HCT116 (cell line): ENCODE data around the gene FAM181B. TPM values are rescaled to one million over a fixed set of nuclear protein-coding genes. Genes with fewer than 3 reads are reported as not detected.

Source experiments
- ATAC-seq: fragments of 200-7000 bp; cut with Tn5 transposase; 2 replicates; pipeline ENCODE4 v1.9.1; 2020; ENCODE audit warnings: mild to moderate bottlenecking, moderate library complexity
- Bru-seq: library from RNA; stranded (reverse); fragments of 400-500 nt; gene quantifications from one replicate; lab custom pipeline; 2021; lab: Mats Ljungman, UMichigan
- BruChase-seq, 2 experiments: library from RNA; stranded (reverse); fragments of 400-500 nt; gene quantifications; one replicate each; lab custom pipeline; 2021; lab: Mats Ljungman, UMichigan
- BruUV-seq: library from RNA; stranded (reverse); fragments of 400-500 nt; replicated peaks from 2 replicates; lab custom pipeline; 2021; lab: Mats Ljungman, UMichigan
- CTCF ChIA-PET: fragments of 300-600 bp; sonication (Branson Sonifier 250); formaldehyde crosslinking; loops from one replicate; lab custom pipeline; 2021; ENCODE audit warnings: antibody characterized with exemption; lab: Charles Lee
- POLR2A ChIA-PET: fragments of 300-600, 350-600 bp; sonication (Branson Sonifier 250); formaldehyde crosslinking; loops from one replicate; lab custom pipeline; 2021; ENCODE audit warnings: antibody characterized with exemption; lab: Charles Lee
- RAD21 ChIA-PET, 2 experiments: fragments of 300-600 bp; sonication (Branson Sonifier 250); formaldehyde crosslinking; loops; one replicate each; lab custom pipeline; 2023; ENCODE audit warnings: low total read pairs in 2 of 2; ENCODE audit not compliant: uncharacterized antibody in 2 of 2, unreplicated experiment in 2 of 2, low non-redundant PET in 1 of 2; lab: Charles Lee
- DNase-seq: peaks from one replicate; pipeline ENCODE4 v3.0.0-alpha.2; 2010; ENCODE audit warnings: low read depth, low spot score
- H2AFZ ChIP-seq: fragments of 200-600 bp; shearing (Covaris generic), sonication (generic); 2 replicates; pipeline ENCODE4 v1.6.1; 2017; ENCODE audit warnings: low read depth, mixed run types, mixed read lengths, antibody characterized with exemption, low read length; ENCODE audit not compliant: poor library complexity, severe bottlenecking
- H3K27ac ChIP-seq: 2 replicates; pipeline ENCODE4 v1.5.1; 2012; ENCODE audit warnings: low read depth, low read length
- H3K27me3 ChIP-seq: fragments of 200-600 bp; sonication (generic); 2 replicates; pipeline ENCODE4 v1.6.1; 2016; ENCODE audit warnings: mixed run types, low read length, mixed read lengths; ENCODE audit not compliant: insufficient read depth
- H3K36me3 ChIP-seq, 2 experiments: fragments of 200-500 bp in 1 of 2; fragments of 200-600 bp in 1 of 2; sonication (Bioruptor generic) in 1 of 2; sonication (generic) in 1 of 2; 2 replicates each; pipeline versions ENCODE4 v1.5.1 to v1.6.1; 2014 to 2016; ENCODE audit warnings: low read length in 2 of 2, inconsistent platforms in 1 of 2, mixed read lengths in 1 of 2, mixed run types in 1 of 2; ENCODE audit not compliant: insufficient read depth in 2 of 2, control insufficient read depth in 1 of 2
- H3K4me1 ChIP-seq, 2 experiments: fragments of 200-600 bp in 1 of 2; sonication (generic) in 1 of 2; 2 replicates each; pipeline versions ENCODE4 v1.5.1 to v1.6.1; 2012 to 2017; ENCODE audit warnings: low read length in 2 of 2, inconsistent platforms in 1 of 2, mild to moderate bottlenecking in 1 of 2, mixed read lengths in 1 of 2, mixed run types in 1 of 2, moderate library complexity in 1 of 2; ENCODE audit not compliant: insufficient read depth in 2 of 2, control insufficient read depth in 1 of 2
- H3K4me2 ChIP-seq: fragments of 200-600 bp; sonication (generic); 2 replicates; pipeline ENCODE4 v1.6.1; 2017; ENCODE audit warnings: mixed run types, low read length, mixed read lengths
- H3K4me3 ChIP-seq, 2 experiments: fragments of 200-600 bp in 1 of 2; sonication (generic) in 1 of 2; replicated peaks in 1 of 2; 2 replicates each; pipeline ENCODE4 v1.5.1; 2011 to 2016; ENCODE audit warnings: low read length in 2 of 2, control low read depth in 1 of 2, low read depth in 1 of 2, mild to moderate bottlenecking in 1 of 2, mixed read lengths in 1 of 2, mixed run types in 1 of 2
- H3K79me2 ChIP-seq: fragments of 200-600 bp; sonication (generic); 2 replicates; pipeline ENCODE4 v1.6.1; 2017; ENCODE audit warnings: mild to moderate bottlenecking, mixed run types, low read length, moderate library complexity, mixed read lengths; ENCODE audit not compliant: insufficient read depth
- H3K9ac ChIP-seq: fragments of 200-600 bp; sonication (generic); 2 replicates; pipeline ENCODE4 v1.6.1; 2016; ENCODE audit warnings: low read length, mixed read lengths
- H3K9me2 ChIP-seq: fragments of 200-600 bp; sonication (generic), shearing (Covaris generic); 2 replicates; pipeline ENCODE4 v1.6.1; 2017; ENCODE audit warnings: mixed run types, mild to moderate bottlenecking, moderate library complexity; ENCODE audit not compliant: insufficient read depth
- H3K9me3 ChIP-seq, 2 experiments: fragments of 200-500 bp in 1 of 2; fragments of 200-600 bp in 1 of 2; sonication (Bioruptor generic) in 1 of 2; sonication (generic) in 1 of 2; 2 replicates each; pipeline ENCODE4 v1.6.1; 2014 to 2017; ENCODE audit warnings: low read length in 2 of 2, mixed read lengths in 2 of 2, inconsistent platforms in 1 of 2, low read depth in 1 of 2, mild to moderate bottlenecking in 1 of 2, mixed run types in 1 of 2, moderate library complexity in 1 of 2; ENCODE audit not compliant: control insufficient read depth in 1 of 2, insufficient read depth in 1 of 2
- H4K20me1 ChIP-seq: fragments of 200-600 bp; sonication (generic), shearing (Covaris generic); 2 replicates; pipeline ENCODE4 v1.6.1; 2017; ENCODE audit warnings: mixed run types, mild to moderate bottlenecking, moderate library complexity; ENCODE audit not compliant: insufficient read depth
- CEBPB ChIP-seq: IDR thresholded peaks from 2 replicates; pipeline ENCODE4 v1.6.1; 2012; ENCODE audit warnings: low read depth
- CTCF ChIP-seq, 3 experiments: fragments of 200-600 bp in 1 of 3; sonication (generic) in 1 of 3; IDR thresholded peaks in 2 of 3; conservative IDR thresholded peaks in 1 of 3; 2 replicates each; pipeline ENCODE4 v1.5.1; 2012 to 2017; ENCODE audit warnings: low read depth in 2 of 3, low read length in 2 of 3, antibody characterized with exemption in 1 of 3, borderline replicate concordance in 1 of 3, control low read depth in 1 of 3, mild to moderate bottlenecking in 1 of 3, mixed read lengths in 1 of 3, mixed run types in 1 of 3, moderate library complexity in 1 of 3; ENCODE audit not compliant: insufficient read depth in 1 of 3
- EZH2 ChIP-seq: fragments of 200-600 bp; sonication (generic); IDR thresholded peaks from 2 replicates; pipeline ENCODE4 v1.6.1; 2017; ENCODE audit warnings: antibody characterized with exemption, mixed run types
- EZH2phosphoT487 ChIP-seq: fragments of 200-600 bp; IDR thresholded peaks from 2 replicates; pipeline ENCODE4 v1.6.1; 2018; ENCODE audit warnings: antibody characterized with exemption, borderline replicate concordance
- FOSL1 ChIP-seq: IDR thresholded peaks from 2 replicates; pipeline ENCODE4 v1.6.1; 2012; ENCODE audit warnings: low read depth
- POLR2A ChIP-seq: IDR thresholded peaks from 2 replicates; pipeline ENCODE4 v1.7.0; 2011; ENCODE audit warnings: borderline replicate concordance; ENCODE audit not compliant: insufficient read depth, insufficient read length; ENCODE audit errors: extremely low read depth
- POLR2AphosphoS5 ChIP-seq: IDR thresholded peaks from 2 replicates; pipeline ENCODE4 v1.6.1; 2011; ENCODE audit warnings: mild to moderate bottlenecking, low read depth, low read length, moderate library complexity
- RAD21 ChIP-seq: IDR thresholded peaks from 2 replicates; pipeline ENCODE4 v1.6.1; 2012; ENCODE audit warnings: low read depth, mild to moderate bottlenecking
- SIN3A ChIP-seq: IDR thresholded peaks from 2 replicates; pipeline ENCODE4 v1.6.1; 2012; ENCODE audit warnings: low read depth
- SP1 ChIP-seq: IDR thresholded peaks from 2 replicates; pipeline ENCODE4 v1.6.1; 2012; ENCODE audit warnings: low read depth
- SRF ChIP-seq: IDR thresholded peaks from 2 replicates; pipeline ENCODE4 v1.6.1; 2012; ENCODE audit warnings: low read depth
- TCF7L2 ChIP-seq: IDR thresholded peaks from 2 replicates; pipeline ENCODE4 v1.7.0; 2011; ENCODE audit warnings: borderline replicate concordance, inconsistent platforms; ENCODE audit not compliant: insufficient read depth, insufficient read length; ENCODE audit errors: extremely low read depth
- YY1 ChIP-seq: IDR thresholded peaks from 2 replicates; pipeline ENCODE4 v1.6.1; 2011; ENCODE audit warnings: low read length, low read depth, moderate library complexity, mild to moderate bottlenecking; ENCODE audit not compliant: insufficient replicate concordance; ENCODE audit errors: extremely low read depth
- ZFX ChIP-seq: fragments of 450-650 bp; IDR thresholded peaks from 2 replicates; pipeline ENCODE4 v1.6.1; 2017
- ZNF274 ChIP-seq: fragments of 200-500 bp; sonication (Bioruptor generic); IDR thresholded peaks from 2 replicates; pipeline ENCODE4 v1.6.1; 2014; ENCODE audit warnings: mild to moderate bottlenecking, low read depth, low read length, inconsistent platforms
- intact Hi-C: fragments of 100-400 bp; cut with micrococcal nuclease; formaldehyde crosslinking; loops from 2 replicates; pipeline ENCODE4 v1.10.0; 2022
- long read RNA-seq: library from polyadenylated mRNA; unstranded; transcript quantifications from one replicate; pipeline ENCODE4 v2.0.0, GENCODE V29; 2021; ENCODE audit not compliant: unreplicated experiment
- polyA plus RNA-seq: library from polyadenylated mRNA; unstranded; fragments of >200 nt; gene quantifications from 2 replicates; pipeline ENCODE4 v1.2.1, GENCODE V29; 2012; ENCODE audit warnings: missing spikeins
- total RNA-seq: library from RNA; stranded (reverse); gene quantifications from one replicate; pipeline ENCODE4 v1.2.1, GENCODE V29; 2021; ENCODE audit not compliant: unreplicated experiment
- TF ChIP-seq, protein P1 (sequence below): IDR thresholded peaks from 2 replicates; pipeline ENCODE4 v1.6.1; 2012; ENCODE audit warnings: low read depth
- TF ChIP-seq, protein P2 (sequence below): IDR thresholded peaks from 2 replicates; pipeline ENCODE4 v1.6.1; 2012
- TF ChIP-seq, protein P3 (sequence below): IDR thresholded peaks from 2 replicates; pipeline ENCODE4 v1.6.1; 2012

FAM181B gene
- total RNA-seq: not detected
- not detected in 2 replicates for polyA plus RNA-seq
- Bru-seq, nascent RNA: not detected
- BruChase-seq, experiment 1, labeled RNA remaining after a 6-hour chase: not detected
- BruChase-seq, experiment 2, labeled RNA remaining after a 2-hour chase: not detected
- long read RNA-seq: 0 reads

DNA sequence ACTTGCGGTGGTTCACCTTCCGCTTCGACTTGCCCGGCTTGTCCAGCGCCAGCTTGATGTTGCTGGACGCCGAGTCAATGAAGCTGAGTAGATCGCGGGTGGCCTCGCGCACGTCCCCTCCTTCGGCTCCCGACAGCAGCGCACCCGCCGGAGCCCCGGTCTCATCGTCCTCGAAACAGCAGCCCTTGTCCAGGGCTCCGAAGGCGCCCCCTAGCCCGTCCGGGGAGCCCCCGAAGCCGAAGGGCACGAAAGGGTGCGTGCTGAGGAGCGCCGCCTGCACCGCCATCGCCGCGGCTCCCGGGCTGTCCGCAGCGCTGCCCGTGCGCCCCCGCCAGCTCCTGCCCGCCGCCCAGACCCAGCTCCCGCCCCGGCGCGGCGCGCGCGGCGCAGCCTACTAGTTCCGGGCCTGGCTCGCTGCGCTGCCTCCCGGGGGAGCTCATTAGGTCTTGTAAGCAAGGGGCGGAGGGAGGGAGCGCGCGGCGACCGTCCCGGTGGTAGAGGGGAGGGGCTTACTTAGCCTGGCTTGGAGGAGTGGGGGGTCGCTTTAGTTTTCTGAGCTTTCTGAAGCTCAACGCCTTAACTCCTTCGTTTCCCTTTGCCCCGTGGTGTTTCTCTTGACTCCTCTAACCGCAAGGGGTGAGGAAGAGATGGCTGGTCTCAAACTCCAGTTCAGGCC lies at the start of gene FAM181B:
FAM181B (minus strand) TSS at position 421 of the 676 bp plus-strand sequence; CDS start at position 286, 135 bp downstream.
- H3K4me3 ChIP-seq: no peak within 1 kb of the TSS
- POLR2A ChIA-PET: no interaction called here

More for the DNA sequence above, at the start of gene FAM181B:
- peaks cover 19% of the 10 kb centered on the region; the same call in 1 of the 2 replicates for H3K27me3 ChIP-seq
- DNase-seq: no peak
- H4K20me1 ChIP-seq: no peaks in the 10 kb centered on the region
- H3K4me2 ChIP-seq: no peak within 1 kb of the TSS
- intact Hi-C loops: no loop called here
- H3K27ac ChIP-seq: no peak within 1 kb of the TSS
- CTCF ChIA-PET: no interaction called here
- H3K9me2 ChIP-seq: no peaks in the 10 kb centered on the region
- H3K79me2 ChIP-seq: no peaks in the 10 kb centered on the region
- no peaks in the 10 kb centered on the region for H3K9me3 ChIP-seq
- no peak within 1 kb of the TSS for H2AFZ ChIP-seq
- RAD21 ChIA-PET: no interaction called here
- BruUV-seq: no TSS peak
- H3K9ac ChIP-seq: no peak within 1 kb of the TSS
- ATAC-seq: no peak
- H3K36me3 ChIP-seq: no peaks in the 10 kb centered on the region
- TF ChIP-seq EZH2phosphoT487: no peak
- no peak for TF ChIP-seq YY1
- TF ChIP-seq POLR2A: no peak
- no peak for TF ChIP-seq SRF
- TF ChIP-seq, protein P1, sequence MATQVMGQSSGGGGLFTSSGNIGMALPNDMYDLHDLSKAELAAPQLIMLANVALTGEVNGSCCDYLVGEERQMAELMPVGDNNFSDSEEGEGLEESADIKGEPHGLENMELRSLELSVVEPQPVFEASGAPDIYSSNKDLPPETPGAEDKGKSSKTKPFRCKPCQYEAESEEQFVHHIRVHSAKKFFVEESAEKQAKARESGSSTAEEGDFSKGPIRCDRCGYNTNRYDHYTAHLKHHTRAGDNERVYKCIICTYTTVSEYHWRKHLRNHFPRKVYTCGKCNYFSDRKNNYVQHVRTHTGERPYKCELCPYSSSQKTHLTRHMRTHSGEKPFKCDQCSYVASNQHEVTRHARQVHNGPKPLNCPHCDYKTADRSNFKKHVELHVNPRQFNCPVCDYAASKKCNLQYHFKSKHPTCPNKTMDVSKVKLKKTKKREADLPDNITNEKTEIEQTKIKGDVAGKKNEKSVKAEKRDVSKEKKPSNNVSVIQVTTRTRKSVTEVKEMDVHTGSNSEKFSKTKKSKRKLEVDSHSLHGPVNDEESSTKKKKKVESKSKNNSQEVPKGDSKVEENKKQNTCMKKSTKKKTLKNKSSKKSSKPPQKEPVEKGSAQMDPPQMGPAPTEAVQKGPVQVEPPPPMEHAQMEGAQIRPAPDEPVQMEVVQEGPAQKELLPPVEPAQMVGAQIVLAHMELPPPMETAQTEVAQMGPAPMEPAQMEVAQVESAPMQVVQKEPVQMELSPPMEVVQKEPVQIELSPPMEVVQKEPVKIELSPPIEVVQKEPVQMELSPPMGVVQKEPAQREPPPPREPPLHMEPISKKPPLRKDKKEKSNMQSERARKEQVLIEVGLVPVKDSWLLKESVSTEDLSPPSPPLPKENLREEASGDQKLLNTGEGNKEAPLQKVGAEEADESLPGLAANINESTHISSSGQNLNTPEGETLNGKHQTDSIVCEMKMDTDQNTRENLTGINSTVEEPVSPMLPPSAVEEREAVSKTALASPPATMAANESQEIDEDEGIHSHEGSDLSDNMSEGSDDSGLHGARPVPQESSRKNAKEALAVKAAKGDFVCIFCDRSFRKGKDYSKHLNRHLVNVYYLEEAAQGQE: no peak
- TF ChIP-seq, protein P2, sequence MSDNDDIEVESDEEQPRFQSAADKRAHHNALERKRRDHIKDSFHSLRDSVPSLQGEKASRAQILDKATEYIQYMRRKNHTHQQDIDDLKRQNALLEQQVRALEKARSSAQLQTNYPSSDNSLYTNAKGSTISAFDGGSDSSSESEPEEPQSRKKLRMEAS: no peak
- TF ChIP-seq TCF7L2: no peak
- no peak for TF ChIP-seq FOSL1
- TF ChIP-seq ZNF274: no peak
- TF ChIP-seq, protein P3, sequence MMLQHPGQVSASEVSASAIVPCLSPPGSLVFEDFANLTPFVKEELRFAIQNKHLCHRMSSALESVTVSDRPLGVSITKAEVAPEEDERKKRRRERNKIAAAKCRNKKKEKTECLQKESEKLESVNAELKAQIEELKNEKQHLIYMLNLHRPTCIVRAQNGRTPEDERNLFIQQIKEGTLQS: no peak
- TF ChIP-seq POLR2AphosphoS5: no peak
- no peak for TF ChIP-seq SIN3A
- no peak for TF ChIP-seq ZFX
- no peak for TF ChIP-seq SP1
- no peak for TF ChIP-seq RAD21
- no peak for TF ChIP-seq EZH2
- no peak for TF ChIP-seq CTCF (IDR thresholded peaks at IDR 0.05 in 2 of 3, conservative IDR thresholded peaks at IDR 0.05 in 1 of 3; ENCODE audit: borderline replicate concordance in 1 of 3, insufficient read depth in 1 of 3, low read depth in 2 of 3, low read length in 2 of 3)
- TF ChIP-seq CEBPB: no peak
- TF ChIP-seq, all 23 proteins: peak for 0
- no peaks in the 10 kb centered on the region for H3K4me1 ChIP-seq
